Measurements from ENCODE around the gene PEX3.
"Not testable (repeated sequence)": the region's sequence is repeated elsewhere in the genome, so short reads cannot be mapped to it uniquely, and the experiment has no call there.

Gene PEX3

GRCh38 chr6:143450453-143451371, at the start of gene PEX3, which contains the start of gene ADAT2:
PEX3 (plus strand) TSS chr6:143450805; CDS start chr6:143451043, 238 bp downstream.
ADAT2 (minus strand) TSS chr6:143450695; CDS start chr6:143450658, 37 bp downstream.
- peak; percentile 89 for DNase-seq

GRCh38 chr6:143401068-143401446, 49.5 kb upstream of the PEX3 start:
- no peak for DNase-seq

GRCh38 chr6:143401636-143402370, 48.8 kb upstream of the PEX3 start:
- DNase-seq: no peak

GRCh38 chr6:143402721-143403336, 47.8 kb upstream of the PEX3 start:
- no peak for DNase-seq

GRCh38 chr6:143405373-143406154, 45.0 kb upstream of the PEX3 start:
- no peak for DNase-seq

- no peak for DNase-seq
These were observed 43.9 kb upstream of the PEX3 start for GRCh38 chr6:143406673-143407072.

- DNase-seq: no peak
These were observed 42.3 kb upstream of the PEX3 start for GRCh38 chr6:143408151-143408786.

GRCh38 chr6:143408787-143409162, 41.8 kb upstream of the PEX3 start:
- no peak for DNase-seq

- DNase-seq: no peak
These were observed 39.7 kb upstream of the PEX3 start for GRCh38 chr6:143410859-143411270.

- no peak for DNase-seq
These were observed 35.8 kb upstream of the PEX3 start for GRCh38 chr6:143414769-143415168.

- DNase-seq: no peak
These were observed 31.1 kb upstream of the PEX3 start for GRCh38 chr6:143419526-143419925.

- DNase-seq: no peak
These were observed 24.6 kb upstream of the PEX3 start for GRCh38 chr6:143426026-143426425.

GRCh38 chr6:143427109-143427817, 23.3 kb upstream of the PEX3 start:
- peak; percentile 71 for DNase-seq

- no peak for DNase-seq
These were observed 20.6 kb upstream of the PEX3 start for GRCh38 chr6:143429970-143430369.

- no peak for DNase-seq
These were observed 19.4 kb upstream of the PEX3 start for GRCh38 chr6:143431226-143431625.

GRCh38 chr6:143432588-143432987, 18.0 kb upstream of the PEX3 start:
- no peak for DNase-seq

GRCh38 chr6:143441010-143441409, 9.6 kb upstream of the PEX3 start:
- DNase-seq: no peak

- DNase-seq: no peak
These were observed 8.7 kb upstream of the PEX3 start for GRCh38 chr6:143441680-143442545.

GRCh38 chr6:143443096-143443495, 7.5 kb upstream of the PEX3 start:
- DNase-seq: no peak

- not testable (repeated sequence) for DNase-seq
These were observed 2.7 kb upstream of the PEX3 start for GRCh38 chr6:143447865-143448264.
